HG03097 (cell line): Measurements from ENCODE around the gene SPANXN3.
"Not testable (repeated sequence)": the region's sequence is repeated elsewhere in the genome, so short reads cannot be mapped to it uniquely, and the experiment has no call there.

Experiments used
- ATAC-seq: cut with Tn5 transposase; IDR thresholded peaks from one replicate; pipeline ENCODE4 v1.9.1; 2021; ENCODE audit not compliant: unreplicated experiment, low FRiP score

The SPANXN3 gene, protein sequence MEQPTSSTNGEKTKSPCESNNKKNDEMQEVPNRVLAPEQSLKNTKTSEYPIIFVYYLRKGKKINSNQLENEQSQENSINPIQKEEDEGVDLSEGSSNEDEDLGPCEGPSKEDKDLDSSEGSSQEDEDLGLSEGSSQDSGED

GRCh38 chrX:143517375-143517774 lies at the start of gene SPANXN3:
Gene SPANXN3, minus strand, starts transcription at chrX:143517475. Its CDS starts 84 bp downstream, at chrX:143517391.
- ATAC-seq = not testable (repeated sequence)

DNA sequence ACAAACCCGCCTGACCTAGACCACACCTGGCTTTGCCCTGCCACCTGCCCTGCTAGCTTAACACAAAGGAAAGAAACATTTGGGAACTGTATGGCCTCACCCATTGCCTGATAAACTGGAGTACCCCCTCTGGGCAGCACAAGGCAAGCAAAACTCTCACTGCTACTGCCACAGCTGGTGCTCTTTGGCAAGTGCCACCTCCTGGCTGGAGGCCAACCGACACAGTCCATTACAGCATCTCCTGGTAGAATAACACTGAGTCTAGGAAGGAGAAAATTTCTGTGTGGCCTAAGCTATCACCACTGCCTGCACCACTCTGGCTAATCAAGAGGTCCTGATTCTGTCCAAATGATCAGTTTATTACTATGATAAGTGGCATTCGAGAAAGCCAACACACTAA lies 18.9 kb upstream of the SPANXN3 start:
- ATAC-seq = no peak

GRCh38 chrX:143502196-143502595 lies 15.1 kb downstream of the SPANXN3 start:
- not testable (repeated sequence) for ATAC-seq

DNA sequence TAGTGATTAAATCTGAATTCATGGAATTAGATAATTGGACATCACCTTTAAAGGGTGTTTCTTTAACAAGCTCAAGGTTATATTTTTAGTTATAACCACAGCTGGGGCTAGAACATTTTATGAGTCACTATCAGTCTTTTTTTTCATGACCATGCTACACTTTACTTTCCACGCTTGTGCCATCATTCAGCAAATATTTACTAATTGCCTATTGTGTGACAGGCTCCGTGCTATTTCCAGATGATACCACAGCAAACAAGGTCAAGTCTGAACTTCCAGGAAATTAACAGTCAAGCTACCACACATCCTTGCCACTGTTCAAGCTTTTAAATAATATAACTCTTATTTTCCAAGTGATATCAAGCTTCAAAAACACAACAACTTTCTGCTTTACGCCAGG lies 16.5 kb downstream of the SPANXN3 start:
- no peak for ATAC-seq

- ATAC-seq = no peak
Observed at GRCh38 chrX:143486105-143486504, 31.2 kb downstream of the SPANXN3 start.

- no peak for ATAC-seq
Observed at GRCh38 chrX:143476751-143477150, 40.5 kb downstream of the SPANXN3 start.

GRCh38 chrX:143472347-143472938 lies 44.8 kb downstream of the SPANXN3 start:
- ATAC-seq = no peak

- no peak for ATAC-seq
Observed at GRCh38 chrX:143466130-143466529, 51.1 kb downstream of the SPANXN3 start.

- no peak for ATAC-seq
Observed at GRCh38 chrX:143462696-143463095, 54.6 kb downstream of the SPANXN3 start.

DNA sequence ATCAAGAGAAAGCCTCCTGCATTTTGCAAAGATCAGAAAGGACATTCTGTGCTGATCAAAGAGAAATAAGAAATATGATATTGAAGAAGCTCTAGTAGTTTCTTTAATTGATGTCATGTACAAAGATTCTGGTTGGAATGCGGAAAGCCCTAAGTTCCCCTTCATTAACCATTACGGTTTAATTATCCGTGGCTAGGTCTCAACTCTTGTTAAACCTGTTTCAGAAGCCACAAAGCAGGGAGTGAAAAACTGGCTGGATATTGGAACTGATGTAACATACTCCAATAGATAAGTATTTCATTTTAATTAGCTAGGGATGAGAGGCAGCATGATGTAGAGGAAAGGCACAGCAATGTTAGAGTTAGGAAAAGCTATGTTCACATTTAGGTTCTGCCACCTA lies 55.7 kb downstream of the SPANXN3 start:
- no peak for ATAC-seq
